ENCODE results near the gene FHAD1.

- TF ChIP-seq, protein P1, sequence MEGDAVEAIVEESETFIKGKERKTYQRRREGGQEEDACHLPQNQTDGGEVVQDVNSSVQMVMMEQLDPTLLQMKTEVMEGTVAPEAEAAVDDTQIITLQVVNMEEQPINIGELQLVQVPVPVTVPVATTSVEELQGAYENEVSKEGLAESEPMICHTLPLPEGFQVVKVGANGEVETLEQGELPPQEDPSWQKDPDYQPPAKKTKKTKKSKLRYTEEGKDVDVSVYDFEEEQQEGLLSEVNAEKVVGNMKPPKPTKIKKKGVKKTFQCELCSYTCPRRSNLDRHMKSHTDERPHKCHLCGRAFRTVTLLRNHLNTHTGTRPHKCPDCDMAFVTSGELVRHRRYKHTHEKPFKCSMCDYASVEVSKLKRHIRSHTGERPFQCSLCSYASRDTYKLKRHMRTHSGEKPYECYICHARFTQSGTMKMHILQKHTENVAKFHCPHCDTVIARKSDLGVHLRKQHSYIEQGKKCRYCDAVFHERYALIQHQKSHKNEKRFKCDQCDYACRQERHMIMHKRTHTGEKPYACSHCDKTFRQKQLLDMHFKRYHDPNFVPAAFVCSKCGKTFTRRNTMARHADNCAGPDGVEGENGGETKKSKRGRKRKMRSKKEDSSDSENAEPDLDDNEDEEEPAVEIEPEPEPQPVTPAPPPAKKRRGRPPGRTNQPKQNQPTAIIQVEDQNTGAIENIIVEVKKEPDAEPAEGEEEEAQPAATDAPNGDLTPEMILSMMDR (IDR thresholded peaks at IDR 0.05), result no peak
- no peak for TF ChIP-seq POLR2AphosphoS5 (IDR thresholded peaks at IDR 0.05; ENCODE audit: insufficient read depth in 1 of 2, low read depth in 1 of 2)
- no peak for TF ChIP-seq POLR2A (IDR thresholded peaks at IDR 0.05)
Observed at GRCh38 chr1:15364740-15365139, 117.7 kb downstream of the FHAD1 start.
